Measurements from ENCODE around the gene TRHDE. TPM values are rescaled to one million over a fixed set of nuclear protein-coding genes. Genes with fewer than 3 reads are reported as not detected.

The TRHDE gene
- total RNA-seq, 1 donor from 2014 or later, result 16.7 TPM

DNA sequence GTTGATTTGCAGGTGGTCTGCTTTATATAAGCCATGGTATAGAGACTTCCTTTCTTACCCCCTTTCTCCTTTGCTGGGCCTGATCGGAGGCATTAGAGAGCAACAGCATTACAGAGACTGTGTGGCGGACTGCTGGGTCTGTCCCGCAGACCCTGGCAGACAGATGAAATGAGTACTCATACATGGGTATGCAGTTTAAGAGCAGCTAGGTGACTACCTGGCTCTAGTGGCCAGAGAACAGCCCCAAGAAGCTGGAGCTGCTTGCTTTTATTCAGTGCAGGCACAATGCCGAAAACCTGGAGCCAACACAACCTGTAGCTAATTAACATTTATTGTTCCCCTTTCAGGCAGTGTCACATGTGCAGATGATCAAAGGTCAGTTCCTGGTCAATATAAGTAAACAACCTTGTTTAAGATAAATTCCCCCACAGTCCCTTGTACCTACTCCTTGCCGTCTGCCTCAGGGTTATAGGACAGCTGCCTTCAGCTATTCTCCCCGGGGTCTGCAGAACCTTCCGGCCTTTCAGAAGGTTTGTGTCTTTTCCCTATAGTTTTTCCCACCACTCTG lies 160.0 kb downstream of the TRHDE start:
- TF ChIP-seq, protein P1, sequence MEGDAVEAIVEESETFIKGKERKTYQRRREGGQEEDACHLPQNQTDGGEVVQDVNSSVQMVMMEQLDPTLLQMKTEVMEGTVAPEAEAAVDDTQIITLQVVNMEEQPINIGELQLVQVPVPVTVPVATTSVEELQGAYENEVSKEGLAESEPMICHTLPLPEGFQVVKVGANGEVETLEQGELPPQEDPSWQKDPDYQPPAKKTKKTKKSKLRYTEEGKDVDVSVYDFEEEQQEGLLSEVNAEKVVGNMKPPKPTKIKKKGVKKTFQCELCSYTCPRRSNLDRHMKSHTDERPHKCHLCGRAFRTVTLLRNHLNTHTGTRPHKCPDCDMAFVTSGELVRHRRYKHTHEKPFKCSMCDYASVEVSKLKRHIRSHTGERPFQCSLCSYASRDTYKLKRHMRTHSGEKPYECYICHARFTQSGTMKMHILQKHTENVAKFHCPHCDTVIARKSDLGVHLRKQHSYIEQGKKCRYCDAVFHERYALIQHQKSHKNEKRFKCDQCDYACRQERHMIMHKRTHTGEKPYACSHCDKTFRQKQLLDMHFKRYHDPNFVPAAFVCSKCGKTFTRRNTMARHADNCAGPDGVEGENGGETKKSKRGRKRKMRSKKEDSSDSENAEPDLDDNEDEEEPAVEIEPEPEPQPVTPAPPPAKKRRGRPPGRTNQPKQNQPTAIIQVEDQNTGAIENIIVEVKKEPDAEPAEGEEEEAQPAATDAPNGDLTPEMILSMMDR (IDR thresholded peaks at IDR 0.05; ENCODE audit: partially characterized antibody, unreplicated experiment), result no peak
- H3K27me3 Mint-ChIP-seq (ENCODE audit: unreplicated experiment), result no peaks in the 10 kb centered on the region
- no peak overlapping the region for H3K27ac Mint-ChIP-seq (ENCODE audit: unreplicated experiment)
- DNase-seq, result no peak
- peaks cover 4% of the 10 kb centered on the region for H3K4me1 Mint-ChIP-seq (ENCODE audit: low read depth, unreplicated experiment)
- no peaks in the 10 kb centered on the region for H3K9me3 Mint-ChIP-seq (ENCODE audit: unreplicated experiment)
- H3K36me3 Mint-ChIP-seq (ENCODE audit: unreplicated experiment), result no peaks in the 10 kb centered on the region
- H3K4me3 Mint-ChIP-seq (ENCODE audit: unreplicated experiment), result no peak overlapping the region

DNA sequence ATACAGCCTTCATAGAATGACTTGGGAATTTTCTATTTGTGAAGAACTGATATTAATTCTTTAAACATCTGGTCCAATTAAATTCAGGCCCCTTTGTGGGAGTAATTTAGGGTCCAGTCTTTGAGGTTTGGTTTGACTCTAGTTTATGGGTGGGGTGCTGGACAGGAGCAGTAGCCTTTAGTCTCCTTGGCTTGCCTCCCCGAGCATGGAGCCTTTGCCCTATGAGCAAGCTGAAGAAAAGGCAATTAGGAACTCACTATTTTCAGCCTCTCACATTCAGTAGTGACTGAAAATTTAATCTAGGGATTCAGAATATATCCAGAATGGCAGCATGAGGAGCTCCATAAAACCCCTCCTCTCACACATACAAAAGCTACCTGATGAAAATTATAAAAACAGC lies 161.1 kb downstream of the TRHDE start:
- Mint-ChIP-seq H3K4me1 (ENCODE audit: low read depth, unreplicated experiment) (peaks cover 4% of the 10 kb centered on the region), H3K27ac (ENCODE audit: unreplicated experiment) (no peak overlapping the region), H3K27me3 (ENCODE audit: unreplicated experiment) (no peaks in the 10 kb centered on the region), H3K9me3 (ENCODE audit: unreplicated experiment) (no peaks in the 10 kb centered on the region), H3K36me3 (ENCODE audit: unreplicated experiment) (no peaks in the 10 kb centered on the region), H3K4me3 (ENCODE audit: unreplicated experiment) (no peak overlapping the region)
- TF ChIP-seq, protein P1 (IDR thresholded peaks at IDR 0.05; ENCODE audit: partially characterized antibody, unreplicated experiment), result no peak
- no peak for DNase-seq

DNA sequence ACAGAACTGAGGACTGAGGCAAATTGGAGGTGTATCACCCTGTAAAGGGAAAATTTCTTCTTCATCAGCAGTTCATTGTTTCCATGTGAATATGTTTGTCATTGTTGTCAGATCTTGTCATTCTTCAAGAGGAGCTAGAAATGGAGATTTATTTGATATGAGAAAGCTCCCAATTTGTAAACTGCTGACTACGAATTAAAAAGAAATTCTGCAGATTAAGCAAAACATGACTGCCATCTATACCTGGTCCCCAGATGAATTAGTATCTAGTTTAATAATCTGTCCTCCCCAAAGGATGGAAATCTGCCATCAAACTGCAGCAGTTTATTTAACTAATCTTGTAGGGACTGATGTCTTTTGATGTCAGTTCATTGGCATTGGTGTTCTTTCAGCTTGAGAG lies 162.8 kb downstream of the TRHDE start:
- TF ChIP-seq, protein P1 (IDR thresholded peaks at IDR 0.05; ENCODE audit: partially characterized antibody, unreplicated experiment), result no peak

DNA sequence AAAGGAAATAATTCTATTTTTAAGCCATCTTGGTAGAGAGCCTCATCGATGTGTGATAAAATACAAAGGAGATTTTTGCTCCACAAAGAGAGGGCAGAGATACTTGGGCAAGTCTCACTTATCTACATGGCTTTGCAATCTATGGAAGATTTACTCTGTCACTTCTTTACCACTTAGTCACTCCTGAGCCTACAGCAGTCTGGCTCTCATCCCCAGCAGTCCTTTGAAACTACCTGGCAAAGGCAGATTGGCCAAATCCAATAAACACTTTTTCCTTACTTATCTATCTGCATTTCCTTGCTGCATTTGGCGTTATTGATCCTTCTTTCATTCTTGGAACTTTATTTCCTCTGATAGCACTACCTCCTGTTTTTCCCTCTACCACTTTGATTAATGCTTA lies 170.0 kb downstream of the TRHDE start:
- H3K4me1 Mint-ChIP-seq (ENCODE audit: low read depth, unreplicated experiment), result peaks cover 2% of the 10 kb centered on the region
- H3K27me3 Mint-ChIP-seq (ENCODE audit: unreplicated experiment), result no peaks in the 10 kb centered on the region

More for the DNA sequence above, 162.8 kb downstream of the TRHDE start:
- Mint-ChIP-seq H3K27me3 (ENCODE audit: unreplicated experiment) (no peaks in the 10 kb centered on the region), H3K4me1 (ENCODE audit: low read depth, unreplicated experiment) (peaks cover 4% of the 10 kb centered on the region), H3K36me3 (ENCODE audit: unreplicated experiment) (peaks cover 6% of the 10 kb centered on the region), H3K4me3 (ENCODE audit: unreplicated experiment) (no peak overlapping the region), H3K9me3 (ENCODE audit: unreplicated experiment) (no peaks in the 10 kb centered on the region), H3K27ac (ENCODE audit: unreplicated experiment) (no peak overlapping the region)
- no peak for DNase-seq

DNA sequence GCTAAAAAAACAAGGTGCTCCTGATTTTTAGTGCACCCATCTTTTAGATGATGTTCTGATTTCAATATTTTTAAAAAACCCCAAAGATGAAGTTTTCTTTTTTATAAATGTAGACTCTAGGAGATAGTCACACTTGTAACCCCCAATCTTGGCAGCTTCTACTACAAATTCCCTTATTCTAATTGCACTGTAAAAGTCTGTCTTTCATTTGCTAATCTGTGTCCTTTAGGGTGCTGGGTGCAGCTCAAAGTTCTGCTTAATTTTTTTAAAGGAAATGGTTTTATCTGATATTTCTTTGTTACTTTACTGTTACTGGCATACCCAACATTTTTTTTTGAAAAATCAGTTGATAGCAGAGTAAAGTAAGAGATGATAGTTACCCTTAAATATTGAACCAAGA lies 172.0 kb downstream of the TRHDE start:
- Mint-ChIP-seq H3K4me3 (ENCODE audit: unreplicated experiment) (no peak overlapping the region), H3K9me3 (ENCODE audit: unreplicated experiment) (no peaks in the 10 kb centered on the region), H3K36me3 (ENCODE audit: unreplicated experiment) (peaks cover 12% of the 10 kb centered on the region), H3K27me3 (ENCODE audit: unreplicated experiment) (no peaks in the 10 kb centered on the region), H3K4me1 (ENCODE audit: low read depth, unreplicated experiment) (peaks cover 2% of the 10 kb centered on the region), H3K27ac (ENCODE audit: unreplicated experiment) (no peak overlapping the region)
- TF ChIP-seq, protein P1 (IDR thresholded peaks at IDR 0.05; ENCODE audit: partially characterized antibody, unreplicated experiment), result no peak
- no peak for DNase-seq

More for the DNA sequence above, 170.0 kb downstream of the TRHDE start:
- no peaks in the 10 kb centered on the region for H3K9me3 Mint-ChIP-seq (ENCODE audit: unreplicated experiment)
- TF ChIP-seq, protein P1 (IDR thresholded peaks at IDR 0.05; ENCODE audit: partially characterized antibody, unreplicated experiment), result no peak
- H3K27ac Mint-ChIP-seq (ENCODE audit: unreplicated experiment), result no peak overlapping the region
- peaks cover 12% of the 10 kb centered on the region for H3K36me3 Mint-ChIP-seq (ENCODE audit: unreplicated experiment)
- DNase-seq, result no peak
- H3K4me3 Mint-ChIP-seq (ENCODE audit: unreplicated experiment), result no peak overlapping the region
